Right renal pelvis (tissue), 4 donors: Measurements from ENCODE around the gene POU6F2. TPM values are rescaled to one million over a fixed set of nuclear protein-coding genes. Genes with fewer than 3 reads are reported as not detected.

ENCODE experiments used
- DNase-seq, 4 donors: peaks; one replicate each; pipeline ENCODE4 v3.0.0-alpha.2; 2013; ENCODE audit warnings: low read depth in 4 of 4, low spot score in 3 of 4, missing footprints in 1 of 4
- polyA plus RNA-seq, 4 donors: library from polyadenylated mRNA; unstranded; fragments of 120-200 nt; gene quantifications; one replicate each; pipeline ENCODE4 v1.2.1, GENCODE V29; 2013; ENCODE audit not compliant: insufficient read length in 4 of 4

Gene POU6F2
- polyA plus RNA-seq, 4 donors = 0.10 to 0.42 (median 0.17) TPM

DNA sequence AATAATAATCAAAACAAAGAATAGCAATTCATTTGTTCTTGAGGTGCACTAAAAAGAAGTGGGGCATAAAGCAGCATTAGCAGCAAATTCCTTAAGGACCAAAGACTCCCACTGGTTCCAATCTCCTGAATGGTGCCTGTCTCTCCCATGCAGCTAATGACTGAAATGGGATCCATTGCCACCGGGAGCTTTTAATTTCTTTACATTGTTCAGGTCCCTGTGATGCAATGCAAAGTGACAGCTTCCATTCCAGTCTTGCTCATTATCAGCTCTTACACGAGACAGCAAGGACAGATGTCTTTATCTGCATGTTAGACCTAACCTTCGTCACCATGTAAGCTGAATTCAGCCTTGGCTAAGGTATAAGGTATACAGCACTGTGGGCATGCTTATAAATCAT is 148.1 kb downstream of the POU6F2 start:
- no peak for DNase-seq

DNA sequence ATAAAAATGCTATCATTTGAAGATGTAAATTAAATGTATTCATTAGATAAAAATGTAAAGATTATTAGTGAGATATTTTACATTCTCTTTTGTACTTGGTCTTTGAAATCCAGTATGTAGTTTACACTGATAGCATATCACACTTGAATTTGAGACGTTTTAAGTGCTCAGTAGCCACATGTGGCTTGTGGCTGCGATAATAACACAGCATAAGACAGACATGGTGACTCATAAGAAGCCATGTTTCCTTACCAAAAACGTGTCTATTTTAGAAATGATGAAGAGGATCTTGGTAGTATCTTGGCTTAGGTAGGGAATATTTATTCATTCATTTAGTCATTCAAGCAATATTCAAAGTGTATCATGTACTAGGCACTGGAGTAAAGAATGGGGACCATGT is 149.3 kb downstream of the POU6F2 start:
- no peak for DNase-seq

DNA sequence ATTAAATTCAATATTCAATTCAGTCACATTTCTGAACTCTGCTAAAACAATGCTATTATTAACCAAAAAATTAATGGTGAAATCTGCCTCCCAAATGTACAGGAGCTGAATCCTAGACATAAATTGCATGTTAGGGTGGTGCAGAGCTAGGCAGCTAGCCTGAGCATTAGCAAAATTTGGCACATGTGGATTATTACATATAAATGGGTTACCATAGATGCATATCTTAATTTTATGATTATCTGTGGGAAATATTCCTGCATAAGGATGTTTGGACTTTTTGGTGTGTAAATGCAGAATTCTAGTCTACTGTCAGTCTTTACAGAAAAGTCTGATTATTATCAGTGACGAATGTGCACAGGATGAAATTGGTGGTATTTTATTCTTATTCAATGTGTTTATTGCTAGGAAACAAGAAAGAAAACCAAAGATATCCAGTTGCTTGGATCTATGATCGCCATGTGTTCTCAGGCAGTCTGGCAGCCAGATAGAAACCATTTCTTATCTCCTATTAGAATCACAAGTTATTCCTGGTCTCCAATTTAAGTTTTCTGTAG is 150.7 kb downstream of the POU6F2 start:
- DNase-seq = no peak

DNA sequence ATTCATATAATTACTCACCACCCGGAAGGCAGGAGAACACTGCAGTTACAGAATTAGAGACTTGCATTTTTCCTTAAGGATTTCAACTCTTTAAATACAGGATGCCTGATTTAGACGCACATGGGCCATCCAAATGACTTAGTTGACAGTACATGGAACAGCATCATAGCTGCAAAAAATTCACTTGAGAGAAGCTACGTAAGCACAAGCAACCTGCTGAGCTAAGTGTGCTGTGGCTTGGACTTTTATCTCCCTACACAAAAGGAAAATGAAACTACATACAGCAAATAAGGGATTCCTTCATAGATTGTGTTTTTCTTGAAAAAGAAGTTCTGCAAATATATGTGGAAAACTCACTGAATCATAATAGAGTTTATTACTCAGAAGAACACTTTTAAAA is 152.6 kb downstream of the POU6F2 start:
- DNase-seq = no peak

DNA sequence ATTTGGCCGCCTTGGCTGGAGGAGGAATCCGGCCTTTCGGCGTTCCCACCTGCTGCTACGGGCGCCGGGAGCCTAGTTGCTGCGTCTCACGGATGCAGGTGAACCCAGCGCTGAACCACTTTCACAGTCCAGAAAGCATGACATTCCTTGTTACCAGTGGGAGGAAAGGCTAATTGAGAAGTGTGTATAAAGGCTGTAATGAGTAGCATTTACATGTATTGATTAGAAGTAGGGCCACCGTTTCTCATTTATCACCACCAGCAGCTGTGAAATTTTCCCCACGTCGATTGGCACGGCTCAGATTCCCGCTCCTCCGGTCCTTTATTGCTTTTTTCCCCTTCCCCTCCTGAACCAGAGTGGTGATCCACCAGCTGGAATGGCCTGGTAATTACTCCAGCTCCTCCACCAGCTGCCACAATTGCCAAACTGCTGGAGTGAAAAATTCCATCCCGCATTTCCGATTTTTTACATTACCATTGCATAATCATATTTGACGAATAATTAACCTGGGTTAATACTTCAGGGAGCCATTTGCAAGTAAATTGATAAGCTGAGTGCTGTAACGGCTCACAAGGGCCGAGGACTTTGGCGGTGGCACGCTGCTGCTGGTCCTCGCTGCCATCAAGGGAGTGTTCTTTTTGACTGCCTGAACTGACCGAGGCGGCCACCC is 153.3 kb downstream of the POU6F2 start:
- peak in 3 of 4 donors; percentile 16 to 35 (median 19) for DNase-seq

DNA sequence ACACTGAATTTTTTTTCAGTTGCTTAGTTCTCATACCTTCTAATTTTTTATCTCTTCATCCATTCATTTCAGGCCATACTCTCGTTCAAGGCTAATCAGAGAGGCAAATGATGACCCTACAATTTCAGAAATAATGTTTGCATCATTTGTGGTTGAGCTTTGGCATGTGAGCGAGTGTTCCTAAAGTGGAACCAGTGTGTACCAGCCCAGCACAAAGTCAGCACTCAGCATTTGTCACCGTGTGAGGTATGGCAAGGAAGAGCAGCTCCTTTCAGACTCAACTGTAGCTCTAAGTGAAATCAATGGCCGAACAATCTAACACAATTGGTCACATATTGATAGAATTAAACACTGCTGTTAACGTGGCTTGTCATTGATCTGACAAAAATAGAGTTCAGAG is 154.6 kb downstream of the POU6F2 start:
- DNase-seq = no peak

DNA sequence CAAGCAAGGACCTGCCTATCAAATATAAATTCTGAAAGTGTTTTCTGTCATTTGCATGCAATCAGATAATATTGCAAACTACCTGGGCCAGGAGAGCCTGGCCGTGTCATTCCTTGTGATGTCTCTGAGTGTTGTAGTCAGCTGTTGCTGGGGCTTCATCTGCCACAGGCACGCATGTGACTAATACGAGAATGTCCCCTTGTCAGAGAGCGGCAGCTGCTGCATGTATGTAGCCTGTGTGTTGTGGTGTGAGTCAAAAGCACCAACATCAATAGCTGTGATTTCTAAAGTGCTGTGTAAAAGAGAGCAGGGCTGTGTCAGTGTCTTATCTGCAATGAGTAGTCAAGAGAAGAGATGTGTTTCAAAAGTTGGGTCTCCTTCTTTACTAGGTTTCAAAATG is 155.4 kb downstream of the POU6F2 start:
- no peak for DNase-seq

DNA sequence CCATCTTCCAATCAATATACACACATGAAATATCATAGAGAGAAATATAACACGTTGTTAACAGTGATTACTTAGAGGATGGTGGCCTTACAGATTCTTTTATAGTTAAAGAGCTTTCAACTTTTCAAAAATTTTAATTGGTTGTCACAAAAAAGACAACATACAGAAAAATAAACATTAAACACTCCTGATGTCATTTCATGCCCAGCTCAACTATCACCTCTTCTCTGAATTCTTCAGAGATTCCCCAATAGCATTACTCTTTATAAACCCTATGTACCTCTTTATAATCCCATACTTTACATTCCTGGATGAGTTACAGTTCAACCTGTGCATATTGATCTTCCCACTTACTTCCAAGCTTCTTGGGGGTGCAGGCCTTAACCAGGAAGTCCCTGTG is 159.8 kb downstream of the POU6F2 start:
- no peak for DNase-seq

DNA sequence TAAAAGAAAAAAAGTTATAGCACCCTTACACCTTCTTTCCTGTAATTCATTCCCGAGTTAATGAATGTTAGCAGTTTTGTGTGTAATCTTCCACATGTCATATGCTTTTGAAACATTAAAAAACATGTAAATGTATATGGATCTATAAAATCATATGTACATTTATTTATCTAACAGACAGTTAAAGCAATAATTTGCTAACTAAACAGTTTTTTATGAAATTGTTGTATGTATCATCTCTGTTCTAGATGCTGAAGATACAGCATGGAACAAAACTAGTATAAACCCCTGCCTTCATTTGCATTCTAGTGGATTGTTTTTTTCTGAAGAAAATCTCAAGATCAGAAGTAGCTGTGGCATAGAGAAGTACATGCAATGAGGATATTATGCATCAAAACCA is 165.0 kb downstream of the POU6F2 start:
- no peak for DNase-seq

DNA sequence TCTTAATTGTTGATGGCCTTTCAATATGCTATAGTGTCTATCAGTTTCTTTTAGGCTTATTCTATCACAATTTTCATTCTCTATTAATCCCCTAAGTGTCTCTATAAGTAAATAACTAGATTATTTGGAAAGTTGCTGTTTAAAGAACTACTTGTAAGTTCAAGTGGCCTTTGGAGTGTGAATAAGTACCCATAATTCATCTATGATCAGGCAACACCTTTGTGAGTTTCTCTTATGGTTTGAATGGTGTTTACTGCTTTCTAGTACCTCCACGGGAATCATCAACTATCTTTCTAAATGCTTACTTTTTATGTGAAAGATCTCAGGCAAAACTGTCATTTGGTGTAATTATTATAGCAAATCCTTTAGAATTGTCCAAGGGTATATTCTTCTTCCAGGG is 166.7 kb downstream of the POU6F2 start:
- DNase-seq = no peak

DNA sequence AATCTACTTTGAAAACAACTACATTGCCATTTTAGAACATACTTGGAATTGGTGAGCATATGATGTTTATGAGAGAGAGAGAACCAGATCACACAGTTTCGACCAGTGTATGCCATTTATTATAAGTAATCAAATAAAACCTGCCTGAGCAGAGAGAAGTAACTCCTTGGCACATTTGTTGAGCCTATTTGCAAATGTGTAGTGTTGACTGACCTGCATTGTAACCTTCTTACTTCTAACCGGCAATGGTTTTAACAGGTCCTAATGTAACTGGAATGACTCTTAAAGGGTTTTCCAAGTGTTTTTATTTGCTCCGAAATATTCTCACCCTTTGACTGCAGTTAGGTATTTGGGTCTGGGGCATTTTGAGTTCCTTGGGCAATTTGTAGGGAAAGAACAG is 167.6 kb downstream of the POU6F2 start:
- DNase-seq = no peak

DNA sequence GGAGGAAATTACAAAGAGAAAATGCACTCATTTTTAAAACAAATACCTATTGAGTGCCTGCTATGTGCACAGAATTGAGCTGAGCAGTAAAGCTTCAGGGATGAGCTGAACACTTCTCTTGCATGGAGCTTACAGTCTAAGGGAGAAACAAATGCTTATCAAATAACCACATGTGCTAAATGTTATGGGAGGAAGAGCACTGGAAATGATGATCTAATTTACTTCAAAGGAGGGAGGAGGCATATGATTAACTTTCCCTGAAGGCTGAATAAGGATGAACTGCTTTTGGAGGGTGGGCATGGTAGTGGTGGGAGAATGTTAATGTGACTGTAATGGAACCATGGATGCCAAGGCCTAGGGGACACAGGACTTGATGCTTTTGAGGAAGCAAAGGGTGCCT is 168.2 kb downstream of the POU6F2 start:
- no peak for DNase-seq

DNA sequence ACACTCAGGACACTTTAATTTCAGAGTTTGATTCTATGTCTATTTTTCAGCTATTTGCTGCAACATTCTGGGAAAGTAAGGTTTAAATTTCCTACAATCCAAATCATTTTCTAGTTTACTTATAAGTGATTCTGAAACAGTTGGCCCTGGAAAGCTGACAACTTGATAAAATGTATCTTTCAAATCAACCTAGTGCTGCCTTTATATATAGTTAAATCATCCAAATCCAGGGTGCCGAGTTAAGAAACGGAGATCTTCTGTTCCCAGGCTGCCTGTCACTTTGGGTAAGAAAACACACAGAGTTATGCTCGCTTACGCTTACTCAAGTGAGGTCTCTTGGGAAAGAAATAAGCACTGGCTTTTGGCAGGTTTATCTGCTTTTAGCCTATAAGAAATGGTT is 175.0 kb downstream of the POU6F2 start:
- DNase-seq = no peak

DNA sequence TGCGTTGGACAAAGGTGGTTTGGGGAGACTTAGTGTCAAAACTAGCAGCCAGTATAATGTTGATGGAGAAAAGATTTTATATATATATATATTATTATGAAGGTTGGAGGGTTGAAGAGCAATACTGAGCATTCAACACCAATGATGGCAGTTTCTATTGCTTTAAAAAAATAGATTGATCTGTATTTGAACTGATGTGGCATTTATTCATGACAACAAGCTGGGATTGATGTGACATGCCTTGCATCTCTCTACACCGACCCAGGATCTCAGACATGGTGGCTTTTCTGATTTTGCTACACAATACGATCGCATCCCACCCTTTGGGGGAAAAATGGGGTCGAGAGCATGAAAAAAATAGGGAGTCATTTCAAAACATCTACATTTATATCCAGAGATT is 175.4 kb downstream of the POU6F2 start:
- no peak for DNase-seq

DNA sequence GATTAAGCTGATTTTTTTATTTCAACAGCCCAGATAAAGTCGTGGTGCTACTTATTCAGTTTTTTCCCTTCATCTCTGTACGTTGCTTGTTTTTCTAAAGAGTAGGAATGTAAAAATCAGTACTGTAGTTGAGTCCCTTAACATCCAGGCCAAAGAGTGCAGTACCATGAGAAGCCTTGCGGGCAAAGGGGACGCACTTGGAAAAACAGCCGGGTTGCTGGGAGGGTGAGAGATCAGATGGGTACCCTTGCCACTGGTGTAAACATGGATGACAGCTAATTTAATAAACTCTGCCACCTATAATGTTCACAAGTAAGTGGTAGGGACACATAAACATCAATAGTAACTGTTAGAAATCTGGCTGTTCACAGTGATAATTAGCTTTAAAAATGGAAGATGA is 175.9 kb downstream of the POU6F2 start:
- DNase-seq = no peak

DNA sequence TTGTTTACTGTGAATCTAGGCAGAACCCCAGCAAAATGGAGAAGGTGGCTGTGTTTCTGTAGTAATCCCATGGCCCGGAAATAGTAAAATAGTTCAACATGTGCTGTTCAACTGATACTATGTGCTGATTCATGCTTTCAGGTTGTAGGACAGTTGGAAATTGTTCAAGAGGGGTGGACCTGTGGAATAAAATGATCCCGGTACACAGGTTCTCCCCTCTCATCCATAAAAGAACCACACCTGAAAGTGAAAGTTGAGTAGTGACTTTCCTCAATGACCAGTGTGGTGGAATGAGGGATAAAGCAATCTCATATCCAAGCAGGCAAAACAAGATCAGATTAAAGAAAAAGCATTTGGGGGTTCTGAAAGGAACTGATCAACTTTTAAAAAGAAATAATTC is 177.1 kb downstream of the POU6F2 start:
- DNase-seq = no peak

DNA sequence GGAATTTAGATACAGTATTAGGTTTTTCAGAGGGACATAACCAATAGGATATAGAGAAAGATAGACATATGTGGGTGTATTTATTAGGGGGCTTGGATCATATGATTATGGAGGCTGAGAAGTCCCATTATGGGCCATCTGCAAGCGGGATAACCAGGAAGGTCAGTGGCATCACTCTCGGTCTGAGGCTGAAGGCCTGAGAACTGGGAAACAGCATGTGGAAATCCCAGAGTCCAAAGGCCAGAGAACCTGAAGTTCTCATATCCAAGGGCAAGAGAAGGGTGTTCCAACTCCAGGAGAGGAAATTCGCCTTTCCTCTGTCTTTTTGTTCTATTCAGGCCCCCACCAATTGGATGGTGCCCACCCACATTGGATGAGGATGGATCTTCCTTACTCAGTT is 180.7 kb downstream of the POU6F2 start:
- no peak for DNase-seq

DNA sequence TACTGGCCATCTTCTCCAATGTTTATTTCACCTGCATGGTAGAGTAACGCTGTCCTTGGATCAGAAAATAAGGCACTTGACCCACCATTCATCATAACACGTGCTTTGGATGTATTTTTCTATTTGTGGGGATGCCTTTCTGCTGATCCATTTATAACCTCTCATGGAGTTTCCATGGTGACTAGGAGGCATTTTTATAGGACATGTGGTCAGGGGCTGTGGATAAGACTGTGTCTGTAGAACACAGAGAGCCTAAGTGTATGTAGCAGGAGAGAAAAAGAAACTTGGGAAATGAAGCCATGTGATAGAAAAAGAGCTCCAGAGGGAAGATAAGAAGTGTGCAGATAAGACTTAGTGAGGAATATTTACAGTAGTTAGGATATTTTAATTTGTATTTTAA is 184.2 kb downstream of the POU6F2 start:
- no peak for DNase-seq

DNA sequence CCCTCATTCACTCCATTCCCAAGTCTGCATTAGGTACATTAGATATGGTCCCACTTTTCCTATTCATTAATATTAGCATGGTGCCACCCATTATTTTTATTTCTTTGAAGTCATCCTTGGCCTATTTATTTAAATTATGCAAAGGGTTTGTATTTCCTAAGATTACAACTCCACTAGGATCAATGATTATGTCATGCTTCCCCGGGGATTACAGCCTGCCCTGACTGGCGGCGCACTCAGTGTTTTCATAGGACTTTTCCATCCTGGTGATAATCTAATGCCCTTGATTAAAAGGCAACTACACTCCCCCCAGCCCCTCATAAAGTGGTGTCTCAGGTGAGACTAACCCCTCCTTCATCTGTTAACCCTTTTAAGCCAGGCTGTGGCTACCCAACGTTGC is 187.2 kb downstream of the POU6F2 start:
- DNase-seq = no peak

DNA sequence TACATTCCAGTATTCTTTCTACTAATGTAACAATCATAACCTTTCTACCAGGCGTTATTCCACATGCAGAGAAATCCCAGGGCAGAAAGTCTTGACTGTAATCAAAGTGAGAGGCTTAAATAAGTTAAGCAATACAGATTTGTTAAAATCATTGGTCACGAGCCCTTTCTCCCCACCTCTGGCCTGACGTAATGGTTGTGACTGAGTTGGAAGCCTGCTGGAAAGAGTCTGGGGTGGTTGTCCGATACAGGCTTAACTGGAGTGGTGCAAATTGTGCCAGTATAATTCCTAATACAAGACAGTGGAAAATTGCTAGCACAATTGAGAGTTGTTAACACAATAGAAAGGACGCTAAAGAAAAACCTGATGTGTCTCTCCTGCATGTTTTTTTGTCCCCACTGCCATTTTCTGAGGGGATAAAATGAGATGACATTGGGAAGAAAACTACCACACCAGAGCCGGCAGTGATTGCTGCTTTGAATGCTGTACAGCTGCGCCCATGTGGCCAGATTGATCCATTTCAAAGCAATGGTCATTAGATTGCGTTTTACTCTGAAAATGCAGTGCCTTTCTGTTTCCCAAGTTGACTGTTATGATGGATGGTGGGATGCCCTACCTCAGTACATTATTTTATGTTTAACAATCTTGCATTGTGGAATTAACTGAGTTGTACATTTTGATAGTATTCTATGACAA is 190.8 kb downstream of the POU6F2 start:
- DNase-seq = no peak

DNA sequence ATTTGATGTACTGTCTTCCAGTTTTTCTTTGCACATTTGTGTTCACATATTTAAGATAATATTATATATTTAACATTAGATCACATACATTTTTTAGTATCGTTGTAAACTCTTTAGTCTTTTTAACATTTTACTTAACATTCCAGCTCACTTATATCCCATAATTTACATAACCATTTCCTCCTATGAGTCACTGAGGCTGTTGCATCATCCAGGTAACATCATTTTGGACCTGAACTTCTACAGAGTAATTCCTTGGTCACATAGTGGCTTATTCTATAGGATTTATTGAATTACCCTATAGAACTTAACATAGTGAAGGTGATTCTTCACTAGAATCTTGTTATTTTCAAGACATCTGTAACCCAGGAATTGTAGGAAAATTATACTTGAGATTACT is 194.4 kb downstream of the POU6F2 start:
- no peak for DNase-seq

DNA sequence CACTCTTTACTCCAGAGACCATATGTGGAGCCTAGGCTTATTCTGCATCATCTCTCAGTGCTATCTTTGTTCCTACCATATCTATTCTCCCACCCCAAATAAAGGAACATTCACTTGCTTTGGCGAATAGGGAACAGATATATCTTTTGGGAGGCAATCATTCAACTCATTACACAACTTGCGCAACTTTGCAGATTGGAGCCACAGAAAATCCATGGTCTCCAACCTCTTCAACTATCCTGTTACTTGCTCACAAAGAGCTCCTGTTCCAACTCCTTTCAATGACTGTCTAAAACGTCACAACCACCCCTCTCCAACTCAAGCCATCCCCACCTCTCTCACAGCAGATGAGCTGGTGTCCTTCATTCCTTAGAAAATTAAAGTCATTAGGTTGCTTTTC is 203.7 kb downstream of the POU6F2 start:
- DNase-seq = no peak
